MM.1S (cell line): ENCODE measurements around the gene TTC33.

Source experiments
- EZH2phosphoT487 ChIP-seq: fragments of 300-600 bp; sonication (generic); IDR thresholded peaks from 2 replicates; pipeline ENCODE4 v1.6.1; 2018; ENCODE audit warnings: antibody characterized with exemption, low read length
- TF ChIP-seq, protein P1 (sequence below): fragments of 300-600 bp; sonication (generic); IDR thresholded peaks from 2 replicates; pipeline ENCODE4 v1.5.1; 2016; ENCODE audit warnings: antibody characterized with exemption, low read length, mixed read lengths

DNA sequence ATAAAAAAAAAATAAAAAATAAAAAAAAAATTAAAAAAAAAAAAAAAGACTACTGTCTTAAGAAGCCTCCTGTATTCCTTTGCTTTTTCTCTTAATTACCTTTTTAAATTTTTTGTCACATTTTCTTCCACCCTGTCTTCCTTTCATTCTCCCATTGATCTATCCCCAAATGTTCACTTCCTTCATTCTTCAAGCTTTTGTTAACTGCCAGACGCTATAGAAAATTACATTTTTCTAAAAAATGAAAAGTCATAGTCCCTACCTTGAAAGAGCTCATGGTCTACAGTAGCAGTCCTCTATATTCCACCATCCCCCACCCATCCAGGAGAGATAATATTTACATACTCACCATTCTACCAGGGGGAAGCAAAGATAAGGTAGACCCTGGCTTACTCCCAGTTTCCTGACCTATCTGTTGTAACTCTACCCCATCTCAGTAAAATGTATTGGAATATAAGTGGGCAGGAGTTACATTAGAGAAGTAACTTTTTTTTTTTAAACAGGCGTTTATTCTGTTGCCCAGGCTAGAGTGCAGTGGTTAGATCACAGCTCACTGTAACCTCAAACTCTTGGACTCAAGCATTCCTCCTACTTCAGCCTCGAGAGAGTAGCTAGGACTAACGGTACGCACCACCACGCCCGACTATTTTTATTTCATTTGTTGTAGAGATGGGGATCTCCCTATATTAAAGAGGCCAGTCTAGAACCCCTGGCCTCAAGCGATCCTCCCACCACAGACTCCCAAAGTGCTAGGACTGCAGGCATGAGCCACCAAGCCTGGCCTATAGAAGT is 46.2 kb upstream of the TTC33 start:
- TF ChIP-seq, protein P1, sequence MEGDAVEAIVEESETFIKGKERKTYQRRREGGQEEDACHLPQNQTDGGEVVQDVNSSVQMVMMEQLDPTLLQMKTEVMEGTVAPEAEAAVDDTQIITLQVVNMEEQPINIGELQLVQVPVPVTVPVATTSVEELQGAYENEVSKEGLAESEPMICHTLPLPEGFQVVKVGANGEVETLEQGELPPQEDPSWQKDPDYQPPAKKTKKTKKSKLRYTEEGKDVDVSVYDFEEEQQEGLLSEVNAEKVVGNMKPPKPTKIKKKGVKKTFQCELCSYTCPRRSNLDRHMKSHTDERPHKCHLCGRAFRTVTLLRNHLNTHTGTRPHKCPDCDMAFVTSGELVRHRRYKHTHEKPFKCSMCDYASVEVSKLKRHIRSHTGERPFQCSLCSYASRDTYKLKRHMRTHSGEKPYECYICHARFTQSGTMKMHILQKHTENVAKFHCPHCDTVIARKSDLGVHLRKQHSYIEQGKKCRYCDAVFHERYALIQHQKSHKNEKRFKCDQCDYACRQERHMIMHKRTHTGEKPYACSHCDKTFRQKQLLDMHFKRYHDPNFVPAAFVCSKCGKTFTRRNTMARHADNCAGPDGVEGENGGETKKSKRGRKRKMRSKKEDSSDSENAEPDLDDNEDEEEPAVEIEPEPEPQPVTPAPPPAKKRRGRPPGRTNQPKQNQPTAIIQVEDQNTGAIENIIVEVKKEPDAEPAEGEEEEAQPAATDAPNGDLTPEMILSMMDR, result no peak
- no peak for TF ChIP-seq EZH2phosphoT487
